GM23248 (cell line): ENCODE measurements around the gene ADSS1.

Experiments
- EZH2 ChIP-seq: fragments of 200-600 bp; sonication (generic); IDR thresholded peaks from 2 replicates; pipeline ENCODE4 v1.6.1; 2018; ENCODE audit warnings: antibody characterized with exemption, mild to moderate bottlenecking; ENCODE audit not compliant: insufficient read depth, poor library complexity, severe bottlenecking
- EZH2phosphoT487 ChIP-seq: fragments of 200-600 bp; sonication (generic); IDR thresholded peaks from 2 replicates; pipeline ENCODE4 v1.6.1; 2018; ENCODE audit warnings: antibody characterized with exemption, moderate library complexity, mild to moderate bottlenecking, low read depth; ENCODE audit not compliant: insufficient read depth

DNA sequence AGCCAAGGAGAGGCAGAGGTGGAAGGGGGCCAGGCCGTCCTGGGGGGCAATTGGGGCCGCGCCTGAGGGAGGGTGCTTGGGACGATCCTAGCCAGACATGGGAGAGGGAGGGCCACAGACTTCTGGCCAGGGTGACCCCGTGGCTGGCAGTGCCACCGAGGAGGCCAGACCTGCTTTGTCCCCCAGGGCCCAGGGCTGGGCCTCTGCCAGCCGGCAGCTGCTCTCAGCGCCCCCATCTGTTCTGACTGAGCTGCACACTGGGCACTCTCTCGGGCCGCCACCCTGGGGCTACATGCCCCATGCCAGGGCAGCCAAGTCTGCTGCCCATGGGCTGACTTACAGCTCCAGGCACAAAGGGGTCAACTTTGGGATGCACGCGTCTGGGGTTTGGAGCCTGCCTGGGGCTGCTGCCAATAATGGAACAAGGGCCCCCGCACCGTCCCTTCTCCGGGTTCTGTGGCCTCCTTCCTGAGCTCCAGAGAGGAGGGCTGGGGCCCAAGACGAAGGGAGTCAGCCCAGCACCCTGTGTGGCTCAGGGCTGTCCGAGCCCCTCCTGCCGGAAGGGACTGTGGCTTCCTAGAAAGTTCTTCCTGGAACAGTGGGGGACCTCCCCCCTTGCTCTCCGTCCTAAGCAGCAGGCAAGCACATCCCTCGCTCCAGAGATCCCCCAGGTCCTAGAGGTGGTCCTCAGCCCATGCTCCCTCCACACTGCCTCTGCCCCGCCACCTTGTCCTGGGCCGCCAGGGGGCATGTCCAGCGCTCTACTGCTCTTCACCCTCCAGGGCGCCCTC lies 1.1 kb downstream of the ADSS1 start:
- no peak for TF ChIP-seq EZH2
- no peak for TF ChIP-seq EZH2phosphoT487
